Measurements from ENCODE around the gene PLD1. TPM values are rescaled to one million over a fixed set of nuclear protein-coding genes. Genes with fewer than 3 reads are reported as not detected.

Gene PLD1
- total RNA-seq, 1 donor from 2014 or later: not detected

GRCh38 chr3:171556148-171556547, 254.1 kb downstream of the PLD1 start:
- TF ChIP-seq CTCF (IDR thresholded peaks at IDR 0.05): no peak
- Mint-ChIP-seq H3K27ac (no peak overlapping the region), H3K4me1 (no peaks in the 10 kb centered on the region), H3K4me3 (no peak overlapping the region), H3K36me3 (ENCODE audit: low read depth) (no peaks in the 10 kb centered on the region), H3K27me3 (no peaks in the 10 kb centered on the region), H3K9me3 (no peaks in the 10 kb centered on the region)
- DNase-seq: no peak
- POLR2A ChIA-PET: no interaction called here
- intact Hi-C loops (cut with micrococcal nuclease): no loop called here
- ATAC-seq (ENCODE audit: low read depth): no peak
- CTCF ChIA-PET: no interaction called here

GRCh38 chr3:171553086-171553485, 257.2 kb downstream of the PLD1 start:
- Mint-ChIP-seq H3K27me3 (no peaks in the 10 kb centered on the region), H3K9me3 (peaks cover 2% of the 10 kb centered on the region), H3K27ac (no peak overlapping the region), H3K4me1 (no peaks in the 10 kb centered on the region), H3K36me3 (ENCODE audit: low read depth) (no peaks in the 10 kb centered on the region), H3K4me3 (no peak overlapping the region)
- no peak for ATAC-seq (ENCODE audit: low read depth)
- DNase-seq: no peak
- CTCF ChIA-PET: no interaction called here
- POLR2A ChIA-PET: no interaction called here
- TF ChIP-seq CTCF (IDR thresholded peaks at IDR 0.05): no peak
- intact Hi-C loops (cut with micrococcal nuclease): no loop called here

DNA sequence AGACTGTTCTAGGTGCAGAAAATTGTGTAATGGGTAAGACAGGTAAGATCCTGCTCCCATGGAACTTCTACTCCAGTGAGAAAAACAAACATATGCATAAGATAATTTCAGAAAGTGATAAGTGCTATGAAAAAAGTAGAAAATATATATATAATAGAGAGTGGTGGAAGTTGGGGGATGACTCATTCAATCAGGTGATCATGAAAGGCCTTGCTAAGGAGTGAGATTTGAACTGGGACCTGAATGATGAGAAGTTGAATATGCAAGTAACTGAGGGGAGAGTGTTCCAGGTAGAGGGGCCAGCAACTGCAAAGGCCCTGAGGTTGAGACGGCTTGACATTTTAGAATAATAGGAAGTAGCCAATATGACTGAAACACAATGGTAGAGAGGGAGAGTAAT, 257.8 kb downstream of the PLD1 start:
- DNase-seq: no peak
- H3K27me3 Mint-ChIP-seq: no peaks in the 10 kb centered on the region
- no peaks in the 10 kb centered on the region for H3K4me1 Mint-ChIP-seq
- intact Hi-C loops (cut with micrococcal nuclease): no loop called here
- ChIA-PET CTCF (no interaction called here), POLR2A (no interaction called here)
- no peaks in the 10 kb centered on the region for H3K36me3 Mint-ChIP-seq (ENCODE audit: low read depth)
- H3K27ac Mint-ChIP-seq: no peak overlapping the region
- peaks cover 2% of the 10 kb centered on the region for H3K9me3 Mint-ChIP-seq
- no peak overlapping the region for H3K4me3 Mint-ChIP-seq
- TF ChIP-seq CTCF (IDR thresholded peaks at IDR 0.05): no peak
- ATAC-seq (ENCODE audit: low read depth): no peak

GRCh38 chr3:171551296-171551695, 259.0 kb downstream of the PLD1 start:
- POLR2A ChIA-PET: no interaction called here
- no peak overlapping the region for H3K4me3 Mint-ChIP-seq
- H3K27me3 Mint-ChIP-seq: no peaks in the 10 kb centered on the region
- no peaks in the 10 kb centered on the region for H3K36me3 Mint-ChIP-seq (ENCODE audit: low read depth)
- H3K9me3 Mint-ChIP-seq: peaks cover 2% of the 10 kb centered on the region
- H3K27ac Mint-ChIP-seq: no peak overlapping the region
- no peaks in the 10 kb centered on the region for H3K4me1 Mint-ChIP-seq
- no peak for TF ChIP-seq CTCF (IDR thresholded peaks at IDR 0.05)
- DNase-seq (no peak), ATAC-seq (ENCODE audit: low read depth) (no peak)
- intact Hi-C loops (cut with micrococcal nuclease): no loop called here
- CTCF ChIA-PET: no interaction called here

Other genes starting within 250 kb of the PLD1 start
- not detected in 2 replicates for gene TMEM212, start 32.9 kb upstream of the PLD1 start, total RNA-seq
- gene FNDC3B, start 229.1 kb upstream of the PLD1 start, total RNA-seq: 8.0 and 9.3 TPM in 2 replicates

Measured in activated B cell treated with CpG ODN at 0.5 μM for 24 hours (primary cell).